BJ (cell line): Measurements from ENCODE around the gene MRPL33. TPM values are rescaled to one million over a fixed set of nuclear protein-coding genes. Genes with fewer than 3 reads are reported as not detected.

Source experiments
- CTCF ChIA-PET: fragments of 350-600 bp; formaldehyde crosslinking; extraction: SDS; loops from one replicate; lab custom pipeline; 2021; ENCODE audit warnings: antibody characterized with exemption, inconsistent platforms; lab: Yijun Ruan, JAX
- POLR2A ChIA-PET: fragments of 300-600 bp; sonication (Branson Sonifier 250); formaldehyde crosslinking; extraction: SDS; loops from one replicate; lab custom pipeline; 2021; ENCODE audit warnings: antibody characterized with exemption; lab: Charles Lee
- DNase-seq: peaks from one replicate; pipeline ENCODE4 v3.0.0-alpha.2; 2011; ENCODE audit warnings: low read depth
- H3K27me3 ChIP-seq: 2 replicates; pipeline ENCODE4 v1.6.0; 2011; ENCODE audit warnings: low read length; ENCODE audit not compliant: control insufficient read depth, insufficient read depth
- H3K36me3 ChIP-seq: 2 replicates; pipeline ENCODE4 v1.5.1; 2011; ENCODE audit warnings: low read length; ENCODE audit not compliant: control insufficient read depth, insufficient read depth
- H3K4me3 ChIP-seq: 2 replicates; pipeline ENCODE4 v1.5.1; 2011; ENCODE audit warnings: low read depth, mild to moderate bottlenecking, control low read depth, low read length
- CTCF ChIP-seq: IDR thresholded peaks from 2 replicates; pipeline ENCODE4 v1.5.1; 2011; ENCODE audit warnings: low read depth, mild to moderate bottlenecking, control low read depth, inconsistent platforms, low read length, moderate library complexity; ENCODE audit not compliant: insufficient read depth
- polyA plus RNA-seq: library from polyadenylated mRNA; depleted of rRNA; stranded (reverse); fragments of >200 nt; gene quantifications from 2 replicates; pipeline ENCODE4 v1.2.3, GENCODE V29; 2011

MRPL33 gene
- polyA plus RNA-seq, 1 experiment = 31.0 TPM

GRCh38 chr2:27792759-27793158 lies 21.2 kb downstream of the MRPL33 start:
- no peak for DNase-seq
- ChIA-PET CTCF (interaction anchor here (0.9 kb wide), 1 partner anchor 12 kb away, joined by 3 read pairs; no protein-coding TSS in a partner anchor), POLR2A (no interaction called here)
- Histone ChIP-seq H3K36me3 (no peaks in the 10 kb centered on the region), H3K4me3 (no peak overlapping the region), H3K27me3 (no peaks in the 10 kb centered on the region)
- no peak for TF ChIP-seq CTCF

DNA sequence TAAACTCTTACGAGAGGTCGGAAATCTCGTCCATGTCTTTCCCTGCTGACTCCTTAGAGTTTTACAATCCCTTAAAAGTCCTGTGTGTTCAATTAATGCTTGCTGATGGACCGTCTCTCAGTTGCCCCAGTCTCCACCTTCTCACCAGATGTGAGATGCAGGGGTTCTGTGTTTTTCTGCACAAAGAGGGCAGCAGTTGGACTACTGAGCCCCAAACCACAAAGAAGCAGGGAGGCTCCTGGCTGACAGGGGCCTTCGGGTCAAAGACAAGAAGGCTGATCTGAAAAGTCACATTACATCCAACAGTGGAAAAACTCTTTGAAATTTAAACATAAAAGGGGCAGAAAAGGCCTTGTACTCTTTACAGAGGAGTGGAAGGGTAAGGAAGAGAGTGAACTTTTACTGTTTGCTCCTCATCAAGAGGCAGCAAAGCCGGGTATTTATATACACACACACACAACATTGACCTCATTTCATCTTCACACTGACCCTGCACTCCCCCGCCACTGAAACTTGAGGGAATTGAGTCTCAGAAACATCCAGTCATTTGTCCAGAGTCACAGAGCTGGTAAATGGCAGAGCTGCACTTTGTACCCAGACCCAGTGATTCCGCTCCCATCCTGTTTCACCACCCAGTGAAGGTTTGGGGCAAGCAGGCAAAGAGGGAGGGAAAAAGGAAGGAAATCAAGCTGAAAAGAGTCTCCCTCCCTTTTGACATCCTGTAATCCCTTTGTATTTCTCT lies 23.7 kb downstream of the MRPL33 start:
- TF ChIP-seq CTCF = no peak
- ChIA-PET POLR2A (no interaction called here), CTCF (no interaction called here)

DNA sequence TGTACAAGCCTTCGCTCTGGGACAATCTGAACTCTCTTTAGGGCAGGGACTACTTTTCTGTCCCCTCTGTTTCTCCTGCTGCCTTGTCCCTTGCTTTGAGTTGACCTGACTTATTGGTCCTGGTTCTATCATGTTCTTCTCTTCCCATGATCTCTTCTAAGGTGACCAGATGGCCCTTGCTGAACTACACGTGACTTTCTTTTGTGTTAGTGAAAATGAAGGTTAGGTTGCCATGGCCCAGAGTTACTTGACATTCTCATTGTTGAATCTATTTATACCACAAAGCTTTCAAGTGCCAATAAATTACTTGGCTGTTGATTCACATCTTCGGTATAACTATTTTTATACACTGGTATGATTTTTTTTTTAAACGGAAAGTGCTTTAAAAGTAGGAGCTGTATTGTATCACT lies 24.4 kb downstream of the MRPL33 start:
- no peaks in the 10 kb centered on the region for H3K27me3 ChIP-seq
- ChIA-PET POLR2A (no interaction called here), CTCF (no interaction called here)
- no peaks in the 10 kb centered on the region for H3K36me3 ChIP-seq
- no peak for TF ChIP-seq CTCF
- no peak for DNase-seq
- no peak overlapping the region for H3K4me3 ChIP-seq

More for the DNA sequence above, 23.7 kb downstream of the MRPL33 start:
- no peak overlapping the region for H3K4me3 ChIP-seq
- no peak for DNase-seq
- H3K27me3 ChIP-seq = no peaks in the 10 kb centered on the region
- H3K36me3 ChIP-seq = no peaks in the 10 kb centered on the region

DNA sequence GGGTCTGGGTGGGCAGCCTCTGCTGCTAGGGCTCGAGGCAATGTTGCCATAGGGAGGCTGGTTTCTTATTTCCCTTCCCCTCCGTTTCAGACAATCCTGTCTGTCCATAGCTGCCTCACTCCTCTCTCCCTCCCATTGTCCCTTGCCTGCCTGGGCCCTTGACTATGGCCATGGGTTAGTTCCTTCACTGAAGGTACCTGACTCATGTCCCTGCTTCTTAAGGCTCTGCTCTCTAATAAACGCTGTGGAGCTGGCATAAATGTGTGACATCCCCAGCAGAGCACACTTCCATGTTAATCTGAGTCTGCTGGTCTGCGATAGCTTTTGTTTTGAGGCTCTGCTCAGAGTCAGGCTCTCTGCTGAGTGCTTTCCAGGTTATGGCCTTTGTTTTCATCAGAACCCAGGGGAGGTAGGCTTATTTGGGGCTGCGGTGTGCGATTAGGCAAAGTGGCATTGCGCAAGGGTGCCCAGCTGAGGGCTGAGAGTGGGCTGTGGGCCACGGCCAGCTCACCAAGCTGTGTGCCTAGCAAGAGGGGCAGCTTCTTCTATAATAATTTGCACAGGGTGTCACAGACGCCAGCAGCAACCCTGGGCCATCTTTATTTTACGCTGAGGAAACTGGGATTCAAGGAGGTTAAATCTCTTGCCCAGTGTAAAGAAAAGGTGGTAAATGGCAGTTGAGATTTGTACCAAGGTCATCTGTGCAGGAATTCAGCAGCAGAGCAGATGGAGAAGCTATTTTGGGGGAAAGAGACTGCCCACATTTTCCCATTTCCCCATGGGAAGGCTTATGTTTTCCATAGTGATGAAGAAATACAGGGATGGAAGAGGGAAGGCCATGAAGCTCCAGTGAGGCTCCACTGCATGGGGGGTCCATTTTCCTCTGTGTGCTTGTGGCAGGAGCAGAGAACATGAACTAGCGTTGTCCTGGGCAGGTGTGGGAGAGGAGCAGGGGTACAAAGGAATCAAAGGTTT lies 25.6 kb downstream of the MRPL33 start:
- no peaks in the 10 kb centered on the region for H3K27me3 ChIP-seq
- no peak overlapping the region for H3K4me3 ChIP-seq
- no peak for TF ChIP-seq CTCF
- no peak for DNase-seq
- POLR2A ChIA-PET = no interaction called here
- no peaks in the 10 kb centered on the region for H3K36me3 ChIP-seq
- CTCF ChIA-PET = interaction anchor here (0.8 to 1.5 kb wide), 3 partner anchors 10 to 22 kb away, joined by 4 read pairs; no protein-coding TSS in a partner anchor

DNA sequence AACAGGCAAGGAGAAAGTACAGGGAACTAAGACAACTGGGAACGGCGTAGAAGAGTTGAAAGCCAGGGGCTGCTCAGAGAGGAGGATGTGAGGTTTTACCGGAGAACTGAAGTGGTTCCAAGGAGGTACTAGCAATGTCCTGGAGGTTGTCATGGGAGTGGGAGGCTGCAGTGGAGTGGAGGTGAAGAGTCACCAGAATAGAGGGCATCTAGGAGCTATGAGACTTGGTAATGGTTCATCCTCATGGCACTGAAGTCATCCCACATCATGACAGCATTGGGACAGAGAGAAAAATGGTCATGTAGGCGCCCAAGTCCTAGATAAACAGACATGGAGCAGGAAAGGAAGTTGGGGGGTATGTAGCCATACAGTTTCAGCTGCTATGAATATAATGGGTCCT lies 26.3 kb downstream of the MRPL33 start:
- ChIA-PET POLR2A (no interaction called here), CTCF (interaction anchor here (1.1 to 1.5 kb wide), 3 partner anchors 13 to 654 kb away, joined by 3 to 4 read pairs (median 4); no protein-coding TSS in a partner anchor)
- H3K36me3 ChIP-seq = no peaks in the 10 kb centered on the region
- H3K4me3 ChIP-seq = no peak overlapping the region
- no peaks in the 10 kb centered on the region for H3K27me3 ChIP-seq
- no peak for TF ChIP-seq CTCF
- DNase-seq = no peak
